IPS DF 4.7 (cell line): ENCODE measurements around the gene PCDHGA12.

Experiments used
- DNase-seq: peaks from one replicate; pipeline ENCODE4 v3.0.0-alpha.2; 2013; ENCODE audit warnings: low spot score; ENCODE audit errors: extremely low read depth

The PCDHGA12 gene

DNA sequence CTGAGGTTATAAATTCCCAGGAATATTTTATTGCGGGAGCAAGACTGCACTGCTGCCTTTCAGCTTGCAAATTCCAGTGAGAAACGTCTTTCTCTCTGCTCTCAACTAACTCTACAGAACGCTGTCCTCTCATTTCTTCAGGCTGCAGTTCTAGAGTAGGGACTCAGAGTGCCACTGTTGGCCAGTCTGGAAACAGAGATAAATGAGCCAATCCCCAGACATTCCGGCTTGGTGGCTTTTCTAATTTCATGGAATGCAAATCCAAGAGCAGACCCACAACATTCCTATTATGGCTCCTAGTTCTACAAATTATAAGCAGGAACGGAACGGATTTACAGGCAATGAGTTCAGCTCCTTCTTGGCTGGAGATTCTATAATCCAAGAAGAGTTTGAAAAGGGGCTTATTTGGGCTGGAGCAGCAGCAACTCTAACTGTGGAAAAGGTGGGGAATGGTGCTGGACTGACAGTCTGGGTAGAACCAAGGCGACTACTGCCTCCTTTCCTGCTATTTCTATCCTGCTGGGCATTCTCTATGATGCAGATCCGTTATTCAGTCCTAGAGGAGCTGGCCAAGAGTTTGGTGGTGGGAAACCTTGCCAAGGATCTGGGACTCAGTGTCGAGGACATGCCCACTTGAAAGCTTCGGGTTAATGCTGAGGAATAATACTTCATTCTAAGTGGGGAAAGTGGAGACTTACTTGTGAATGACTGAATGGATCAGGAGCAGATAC lies 9.3 kb downstream of the PCDHGA12 start:
- DNase-seq, result no peak

- no peak for DNase-seq
These were observed 10.0 kb downstream of the PCDHGA12 start for GRCh38 chr5:141440341-141440740.

DNA sequence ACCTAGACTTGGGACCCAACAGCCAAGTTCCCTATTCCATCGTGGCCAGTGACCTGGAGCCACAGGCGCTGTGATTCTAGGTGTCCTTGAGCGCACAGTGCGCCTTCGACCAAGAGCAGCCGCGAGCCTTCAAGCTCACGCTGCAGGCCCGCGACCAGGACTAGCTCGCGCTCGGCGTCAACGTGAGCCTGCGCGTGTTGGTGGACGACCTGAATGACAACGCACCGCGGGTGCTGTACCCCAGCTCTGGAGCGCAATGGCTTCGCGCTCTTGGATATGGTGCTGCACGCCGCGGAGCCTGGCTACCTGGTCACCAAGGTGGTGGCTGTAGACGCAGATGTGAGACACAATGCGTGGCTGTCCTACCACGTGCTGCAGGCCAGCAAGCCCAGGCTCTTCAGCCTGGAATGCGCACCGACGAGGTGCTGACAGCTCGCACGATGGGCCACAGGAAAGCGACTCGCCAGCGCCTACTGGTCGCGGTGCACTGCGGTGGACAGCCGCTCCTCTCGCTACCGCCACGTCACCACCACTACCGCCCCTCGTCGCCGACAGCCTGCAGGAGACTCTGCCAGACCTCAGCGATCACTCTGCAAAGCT lies 11.4 kb downstream of the PCDHGA12 start:
- DNase-seq, result no peak

DNA sequence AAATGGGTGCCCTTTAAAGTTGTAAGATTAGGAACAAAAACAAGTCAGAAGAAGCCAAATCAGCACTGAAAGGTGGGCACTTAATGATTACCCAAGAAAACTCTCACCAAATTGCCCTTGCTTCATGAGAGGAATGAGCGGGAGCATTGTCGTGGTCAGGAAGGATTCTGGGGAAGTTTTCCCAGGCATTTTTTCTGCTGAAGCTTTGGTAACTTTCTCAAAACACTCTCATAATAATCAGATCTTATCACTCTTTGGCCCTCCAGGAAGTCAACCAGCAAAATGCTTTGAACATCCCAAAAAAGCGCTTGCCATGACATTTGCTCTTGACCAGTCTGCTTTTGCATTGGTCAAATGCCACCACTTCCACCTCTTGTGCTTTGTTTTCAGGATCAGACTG lies 35.0 kb downstream of the PCDHGA12 start:
- DNase-seq, result no peak

GRCh38 chr5:141475625-141476131 lies 45.4 kb downstream of the PCDHGA12 start, which contains the start of gene PCDHGC3:
Gene PCDHGC3 (plus strand): TSS chr5:141475966. CDS start chr5:141476117, 151 bp downstream.
- no peak for DNase-seq

- no peak for DNase-seq
These were observed 46.0 kb downstream of the PCDHGA12 start for GRCh38 chr5:141476132-141476911.

- DNase-seq, result no peak
These were observed 46.8 kb downstream of the PCDHGA12 start for GRCh38 chr5:141477044-141477575.

GRCh38 chr5:141477815-141478214 lies 47.5 kb downstream of the PCDHGA12 start:
- no peak for DNase-seq

- DNase-seq, result no peak
These were observed 48.1 kb downstream of the PCDHGA12 start for GRCh38 chr5:141478321-141478945.

- DNase-seq, result no peak
These were observed 49.5 kb downstream of the PCDHGA12 start for GRCh38 chr5:141479776-141480175.
